ENCODE results near the gene PDLIM5.

The PDLIM5 gene

GRCh38 chr4:94527556-94528233, 76.0 kb downstream of the PDLIM5 start:
- DNase-seq (ENCODE audit: insufficient read length, low spot score): no peak
- no peak for TF ChIP-seq POLR2A (IDR thresholded peaks at IDR 0.05; ENCODE audit: low read depth, low read length)
- FAIRE-seq: no peak

DNA sequence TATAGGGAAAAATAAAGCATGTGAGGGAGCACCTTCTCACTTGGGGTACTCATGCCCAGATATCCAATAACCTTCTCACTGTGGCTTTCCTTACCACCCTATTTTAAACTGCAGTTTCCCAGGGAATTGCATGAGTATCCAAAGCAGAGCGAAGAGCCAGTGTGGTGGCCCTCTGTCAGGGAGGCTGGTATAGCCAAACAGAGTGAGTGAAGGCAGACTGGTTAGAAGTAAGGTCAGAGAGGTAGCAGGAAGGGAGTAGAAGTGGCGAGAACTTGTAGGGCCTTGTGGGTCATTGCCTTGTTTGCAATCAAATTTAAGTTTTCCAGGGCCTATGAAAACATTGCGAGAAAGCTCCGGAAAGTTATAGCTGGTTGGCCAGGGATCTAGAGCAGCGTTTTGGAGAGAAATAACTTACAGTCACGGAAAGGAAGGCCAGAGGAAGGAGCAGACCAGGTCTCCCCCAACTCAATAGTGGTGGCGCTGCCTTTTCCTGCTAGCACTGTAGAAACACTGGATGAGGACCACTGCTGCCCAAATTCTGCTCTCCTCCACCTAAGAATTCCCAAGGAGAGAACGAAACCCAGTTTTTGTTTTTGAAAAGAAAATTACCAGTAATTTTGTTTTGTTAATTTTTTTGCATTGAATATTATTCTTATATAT, 77.2 kb downstream of the PDLIM5 start:
- DNase-seq (ENCODE audit: insufficient read length, low spot score): no peak
- no peak for TF ChIP-seq POLR2A (IDR thresholded peaks at IDR 0.05; ENCODE audit: low read depth, low read length)
- no peak for FAIRE-seq

- DNase-seq (ENCODE audit: insufficient read length, low spot score) (no peak), FAIRE-seq (no peak)
- no peak for TF ChIP-seq POLR2A (IDR thresholded peaks at IDR 0.05; ENCODE audit: low read depth, low read length)
Observed at GRCh38 chr4:94530073-94530472, 78.3 kb downstream of the PDLIM5 start.

DNA sequence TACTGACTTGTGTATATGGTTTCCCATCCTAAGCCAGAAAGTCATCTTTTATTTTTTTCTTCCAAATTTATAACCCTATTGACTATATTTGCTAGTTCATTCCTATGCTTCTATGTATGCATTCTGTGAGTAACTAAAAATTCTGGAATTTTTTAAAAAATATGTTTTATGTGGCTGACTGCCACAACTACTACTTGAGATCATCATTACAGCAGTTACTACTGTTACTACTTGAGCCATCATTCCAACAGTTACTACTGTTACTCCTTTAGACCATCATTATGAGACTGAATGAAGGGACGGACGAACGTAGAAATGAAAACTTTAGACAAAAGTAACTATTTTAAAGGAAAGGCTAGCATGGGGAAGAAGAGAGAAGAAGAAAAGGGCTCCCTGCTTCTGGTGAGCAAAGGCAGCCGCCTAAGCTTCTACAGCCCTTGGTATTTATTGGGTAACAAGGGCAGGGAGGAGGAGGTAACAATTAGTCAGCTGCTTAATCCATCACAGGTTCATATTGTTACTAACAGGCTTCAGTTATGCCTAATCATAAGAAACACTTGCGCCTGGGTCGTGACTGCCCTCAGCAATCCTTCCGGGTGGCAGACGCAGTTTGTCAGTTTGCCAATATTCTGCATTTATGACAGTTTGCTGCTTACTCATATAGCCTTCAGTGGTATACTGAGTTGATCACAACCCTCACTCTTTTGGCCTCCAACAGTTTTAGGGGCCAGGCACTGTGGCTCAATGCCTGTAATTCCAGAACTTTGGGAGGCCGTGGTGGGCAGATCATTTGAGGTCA, 80.4 kb downstream of the PDLIM5 start:
- DNase-seq (ENCODE audit: insufficient read length, low spot score): no peak
- peak; percentile 94 for FAIRE-seq

GRCh38 chr4:94533405-94534223, 81.9 kb downstream of the PDLIM5 start:
- no peak for DNase-seq (ENCODE audit: insufficient read length, low spot score)

More for the DNA sequence above, 80.4 kb downstream of the PDLIM5 start:
- TF ChIP-seq POLR2A (IDR thresholded peaks at IDR 0.05; ENCODE audit: low read depth, low read length): no peak

GRCh38 chr4:94534401-94535312, 82.9 kb downstream of the PDLIM5 start:
- no peak for FAIRE-seq
- TF ChIP-seq POLR2A (IDR thresholded peaks at IDR 0.05; ENCODE audit: low read depth, low read length): no peak

More at GRCh38 chr4:94533405-94534223, 81.9 kb downstream of the PDLIM5 start:
- no peak for FAIRE-seq
- TF ChIP-seq POLR2A (IDR thresholded peaks at IDR 0.05; ENCODE audit: low read depth, low read length): no peak

DNA sequence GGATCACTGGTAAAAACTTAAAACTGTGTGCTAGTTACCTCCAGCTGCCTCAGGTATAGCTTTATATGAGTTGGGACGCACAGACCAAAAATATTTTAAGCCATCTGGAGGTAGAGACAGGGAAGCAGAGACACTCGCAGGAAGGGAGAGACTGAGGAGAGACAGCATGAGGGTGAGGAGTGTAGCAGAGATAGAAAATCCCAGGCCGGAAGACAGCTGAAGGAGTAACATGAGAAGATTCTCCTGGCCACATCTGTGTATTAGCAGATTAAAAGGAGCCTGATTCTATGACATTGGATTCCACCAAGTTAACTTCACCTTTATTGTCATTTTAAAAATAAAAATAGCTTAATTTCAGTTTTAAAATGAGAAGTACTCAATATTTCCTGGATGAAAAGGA, 84.3 kb downstream of the PDLIM5 start:
- DNase-seq (ENCODE audit: insufficient read length, low spot score) (no peak), FAIRE-seq (no peak)
- TF ChIP-seq POLR2A (IDR thresholded peaks at IDR 0.05; ENCODE audit: low read depth, low read length): no peak

More at GRCh38 chr4:94534401-94535312, 82.9 kb downstream of the PDLIM5 start:
- DNase-seq (ENCODE audit: insufficient read length, low spot score): no peak

- FAIRE-seq (no peak), DNase-seq (ENCODE audit: insufficient read length, low spot score) (no peak)
- TF ChIP-seq POLR2A (IDR thresholded peaks at IDR 0.05; ENCODE audit: low read depth, low read length): no peak
Observed at GRCh38 chr4:94536649-94537469, 85.1 kb downstream of the PDLIM5 start.

GRCh38 chr4:94537921-94538628, 86.3 kb downstream of the PDLIM5 start:
- no peak for DNase-seq (ENCODE audit: insufficient read length, low spot score)
- TF ChIP-seq POLR2A (IDR thresholded peaks at IDR 0.05; ENCODE audit: low read depth, low read length): no peak
- no peak for FAIRE-seq

GRCh38 chr4:94540476-94540875, 88.7 kb downstream of the PDLIM5 start:
- no peak for TF ChIP-seq POLR2A (IDR thresholded peaks at IDR 0.05; ENCODE audit: low read depth, low read length)
- FAIRE-seq: no peak
- DNase-seq (ENCODE audit: insufficient read length, low spot score): no peak

- FAIRE-seq: peak; percentile 23
- no peak for TF ChIP-seq POLR2A (IDR thresholded peaks at IDR 0.05; ENCODE audit: low read depth, low read length)
- no peak for DNase-seq (ENCODE audit: insufficient read length, low spot score)
Observed at GRCh38 chr4:94544811-94545210, 93.1 kb downstream of the PDLIM5 start.
